Hematopoietic multipotent progenitor cell treated with erythropoietin and hydrocortisone succinate and interleukin-3 and kit ligand, for 6 days (in vitro differentiated cells): ENCODE results near the gene YLPM1.
A peak's percentile ranks its signal among the peaks of the same experiment; 100 is the strongest.

Experiments used
- DNase-seq: peaks from one replicate; pipeline ENCODE4 v3.0.0-alpha.2; 2015

YLPM1 gene

GRCh38 chr14:74841230-74842207 is 78.4 kb downstream of the YLPM1 start:
- peak; percentile 44 for DNase-seq

GRCh38 chr14:74843653-74844052 is 80.5 kb downstream of the YLPM1 start:
- no peak for DNase-seq

GRCh38 chr14:74846168-74846567 is 83.1 kb downstream of the YLPM1 start:
- DNase-seq: no peak

GRCh38 chr14:74846968-74847665 is 84.0 kb downstream of the YLPM1 start:
- no peak for DNase-seq

- DNase-seq: no peak
Measured at GRCh38 chr14:74848768-74849167, 85.7 kb downstream of the YLPM1 start.

- no peak for DNase-seq
Measured at GRCh38 chr14:74852922-74853530, 89.9 kb downstream of the YLPM1 start.

GRCh38 chr14:74853581-74853980 is 90.5 kb downstream of the YLPM1 start:
- DNase-seq: peak; percentile 68

- no peak for DNase-seq
Measured at GRCh38 chr14:74855021-74855420, 91.9 kb downstream of the YLPM1 start.

GRCh38 chr14:74855945-74856344 is 92.8 kb downstream of the YLPM1 start:
- DNase-seq: no peak

- DNase-seq: no peak
Measured at GRCh38 chr14:74856366-74856765, 93.2 kb downstream of the YLPM1 start.

- no peak for DNase-seq
Measured at GRCh38 chr14:74858022-74858421, 94.9 kb downstream of the YLPM1 start.

- no peak for DNase-seq
Measured at GRCh38 chr14:74859757-74860552, 96.8 kb downstream of the YLPM1 start.

GRCh38 chr14:74860899-74861733 is 98.0 kb downstream of the YLPM1 start:
- DNase-seq: peak; percentile 95

GRCh38 chr14:74861734-74862090 is 98.6 kb downstream of the YLPM1 start:
- DNase-seq: no peak

GRCh38 chr14:74863274-74863673 is 100.2 kb downstream of the YLPM1 start:
- peak; percentile 51 for DNase-seq

- peak; percentile 76 for DNase-seq
Measured at GRCh38 chr14:74864198-74864597, 101.1 kb downstream of the YLPM1 start.

- DNase-seq: no peak
Measured at GRCh38 chr14:74865156-74865555, 102.0 kb downstream of the YLPM1 start.

- no peak for DNase-seq
Measured at GRCh38 chr14:74866708-74867389, 103.7 kb downstream of the YLPM1 start.

GRCh38 chr14:74867673-74868072 is 104.6 kb downstream of the YLPM1 start:
- DNase-seq: peak; percentile 69

- DNase-seq: no peak
Measured at GRCh38 chr14:74868739-74869138, 105.6 kb downstream of the YLPM1 start.

- DNase-seq: no peak
Measured at GRCh38 chr14:74871819-74872218, 108.7 kb downstream of the YLPM1 start.
